Measurements from ENCODE around the gene RCL1. TPM values are rescaled to one million over a fixed set of nuclear protein-coding genes. Genes with fewer than 3 reads are reported as not detected.
A peak's percentile ranks its signal among the peaks of the same experiment; 100 is the strongest.
"Not testable (repeated sequence)": the region's sequence is repeated elsewhere in the genome, so short reads cannot be mapped to it uniquely, and the experiment has no call there.

RCL1 gene
- total RNA-seq, 3 donors from 2014 or later, result 12.0 to 13.3 (median 12.4) TPM

DNA sequence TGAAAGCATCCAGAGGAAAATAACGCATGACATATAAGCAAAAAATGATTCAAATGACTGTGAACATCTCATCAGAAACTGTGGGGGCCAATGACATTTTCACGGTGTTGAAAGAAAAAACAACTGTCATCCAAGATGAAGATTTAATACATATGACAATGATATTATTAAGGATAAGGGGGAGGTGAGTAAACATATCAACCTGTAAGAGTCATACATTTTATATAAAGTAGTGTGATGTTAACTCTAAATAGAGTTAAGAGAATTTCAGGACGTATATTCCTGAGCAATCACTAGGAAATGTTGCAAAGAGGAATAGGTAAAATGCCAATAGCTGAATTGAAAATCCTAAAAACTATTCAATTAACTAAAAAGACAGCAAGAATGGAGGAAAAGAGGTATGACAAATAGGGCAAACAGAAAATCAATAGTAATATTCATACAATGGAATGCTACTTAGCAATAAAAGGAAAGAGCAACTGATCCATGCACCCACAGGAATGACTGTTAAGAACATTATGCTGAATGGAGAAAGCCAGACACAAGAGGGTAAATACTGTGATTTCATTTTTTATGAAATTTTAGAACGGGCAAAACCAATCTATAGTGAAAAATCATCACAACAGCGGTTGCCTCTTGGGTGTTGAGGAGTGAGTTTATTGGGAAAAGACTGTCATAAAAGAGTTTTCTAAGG, 99.9 kb downstream of the RCL1 start:
- intact Hi-C loops (cut with DNase I, micrococcal nuclease), result no loop called here
- H3K4me1 ChIP-seq (ENCODE audit: low read depth), result no peaks in the 10 kb centered on the region
- no peaks in the 10 kb centered on the region for H3K36me3 ChIP-seq (ENCODE audit: low read depth)
- ATAC-seq (no peak), DNase-seq (no peak)
- H3K4me3 ChIP-seq, result no peak overlapping the region
- TF ChIP-seq, protein P1, sequence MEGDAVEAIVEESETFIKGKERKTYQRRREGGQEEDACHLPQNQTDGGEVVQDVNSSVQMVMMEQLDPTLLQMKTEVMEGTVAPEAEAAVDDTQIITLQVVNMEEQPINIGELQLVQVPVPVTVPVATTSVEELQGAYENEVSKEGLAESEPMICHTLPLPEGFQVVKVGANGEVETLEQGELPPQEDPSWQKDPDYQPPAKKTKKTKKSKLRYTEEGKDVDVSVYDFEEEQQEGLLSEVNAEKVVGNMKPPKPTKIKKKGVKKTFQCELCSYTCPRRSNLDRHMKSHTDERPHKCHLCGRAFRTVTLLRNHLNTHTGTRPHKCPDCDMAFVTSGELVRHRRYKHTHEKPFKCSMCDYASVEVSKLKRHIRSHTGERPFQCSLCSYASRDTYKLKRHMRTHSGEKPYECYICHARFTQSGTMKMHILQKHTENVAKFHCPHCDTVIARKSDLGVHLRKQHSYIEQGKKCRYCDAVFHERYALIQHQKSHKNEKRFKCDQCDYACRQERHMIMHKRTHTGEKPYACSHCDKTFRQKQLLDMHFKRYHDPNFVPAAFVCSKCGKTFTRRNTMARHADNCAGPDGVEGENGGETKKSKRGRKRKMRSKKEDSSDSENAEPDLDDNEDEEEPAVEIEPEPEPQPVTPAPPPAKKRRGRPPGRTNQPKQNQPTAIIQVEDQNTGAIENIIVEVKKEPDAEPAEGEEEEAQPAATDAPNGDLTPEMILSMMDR (IDR thresholded peaks at IDR 0.05), result no peak
- H3K9me3 ChIP-seq, result no peaks in the 10 kb centered on the region

DNA sequence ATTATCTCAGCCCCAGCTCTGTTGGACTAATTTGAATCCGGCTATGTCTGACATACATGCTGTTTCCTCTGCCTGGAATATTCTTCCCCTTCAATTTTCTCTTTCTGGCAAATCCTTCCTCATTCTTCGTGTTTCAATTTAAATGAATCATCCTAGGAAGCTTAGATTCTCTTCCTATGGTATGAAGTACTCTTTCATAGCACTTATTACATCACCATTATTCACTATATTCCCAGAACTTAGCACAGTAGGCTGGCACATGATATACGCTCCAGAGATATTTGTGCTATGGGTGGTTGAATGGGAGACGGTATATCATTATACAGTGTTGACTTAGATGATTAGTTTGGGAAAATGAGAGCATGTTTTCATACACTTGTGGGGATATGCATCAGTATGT, 101.3 kb downstream of the RCL1 start:
- no peaks in the 10 kb centered on the region for H3K36me3 ChIP-seq (ENCODE audit: low read depth)
- intact Hi-C loops (cut with DNase I, micrococcal nuclease), result no loop called here
- no peaks in the 10 kb centered on the region for H3K4me1 ChIP-seq (ENCODE audit: low read depth)
- no peak for DNase-seq
- no peaks in the 10 kb centered on the region for H3K9me3 ChIP-seq
- TF ChIP-seq, protein P1 (IDR thresholded peaks at IDR 0.05), result no peak
- no peak for ATAC-seq
- no peak overlapping the region for H3K4me3 ChIP-seq

DNA sequence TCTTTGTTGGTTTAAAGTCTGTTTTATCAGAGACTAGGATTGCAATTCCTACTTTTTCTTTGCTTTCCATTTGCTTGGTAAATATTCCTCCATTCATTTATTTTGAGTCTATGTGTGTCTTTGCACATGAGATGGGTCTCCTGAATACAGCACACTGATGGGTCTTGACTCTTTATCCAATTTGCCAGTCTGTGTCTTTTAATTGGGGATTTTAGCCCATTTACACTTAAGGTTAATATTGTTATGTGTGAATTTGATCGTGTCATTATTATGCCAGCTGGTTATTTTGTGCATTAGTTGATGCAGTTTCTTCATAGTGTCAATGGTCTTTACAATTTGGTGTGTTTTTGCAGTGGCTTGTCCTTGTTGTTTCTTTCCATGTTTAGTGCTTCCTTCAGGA, 107.1 kb downstream of the RCL1 start:
- ATAC-seq; intact Hi-C loops (cut with DNase I, micrococcal nuclease); H3K4me3 ChIP-seq; H3K9me3 ChIP-seq; H3K36me3 ChIP-seq (ENCODE audit: low read depth); H3K4me1 ChIP-seq (ENCODE audit: low read depth); DNase-seq: not testable (repeated sequence)

DNA sequence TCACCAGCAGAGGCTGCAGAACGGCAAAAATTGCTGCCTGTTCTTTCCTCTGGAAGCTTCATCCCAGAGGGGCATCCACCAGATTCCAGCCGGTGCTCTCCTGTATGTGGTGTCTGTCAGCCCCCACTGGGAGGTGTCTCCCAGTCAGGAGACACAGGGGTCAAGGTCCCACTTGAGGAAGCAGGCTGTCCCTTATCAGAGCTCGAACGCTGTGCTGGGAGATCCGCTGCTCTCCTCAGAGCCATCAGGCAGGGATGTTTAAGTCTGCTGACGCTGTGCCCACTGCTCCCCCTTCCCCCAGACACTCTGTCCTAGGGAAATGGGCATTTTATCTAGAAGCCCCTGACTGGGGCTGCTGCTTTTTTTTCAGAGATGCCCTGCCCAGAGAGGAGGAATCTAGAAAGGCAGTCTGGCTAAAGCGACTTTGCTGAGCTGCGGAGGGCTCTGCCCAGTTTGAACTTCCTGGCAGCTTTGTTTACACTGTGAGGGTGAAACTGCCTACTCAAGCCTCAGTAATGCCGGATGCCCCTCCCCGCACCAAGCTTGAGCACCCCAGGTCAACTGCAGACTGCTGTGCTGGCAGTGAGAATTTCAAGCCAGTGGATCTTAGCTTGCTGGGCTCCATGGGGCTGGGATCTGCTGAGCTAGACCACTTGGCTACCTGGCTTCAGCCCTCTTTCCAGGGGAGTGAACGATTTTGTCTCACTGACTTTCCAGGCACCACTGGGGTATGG, 108.8 kb downstream of the RCL1 start:
- H3K36me3 ChIP-seq (ENCODE audit: low read depth); H3K4me3 ChIP-seq; intact Hi-C loops (cut with DNase I, micrococcal nuclease); H3K9me3 ChIP-seq; H3K4me1 ChIP-seq (ENCODE audit: low read depth): not testable (repeated sequence)
- DNase-seq (peak; percentile 66 to 69 (median 67)), ATAC-seq (peak; percentile 81)

DNA sequence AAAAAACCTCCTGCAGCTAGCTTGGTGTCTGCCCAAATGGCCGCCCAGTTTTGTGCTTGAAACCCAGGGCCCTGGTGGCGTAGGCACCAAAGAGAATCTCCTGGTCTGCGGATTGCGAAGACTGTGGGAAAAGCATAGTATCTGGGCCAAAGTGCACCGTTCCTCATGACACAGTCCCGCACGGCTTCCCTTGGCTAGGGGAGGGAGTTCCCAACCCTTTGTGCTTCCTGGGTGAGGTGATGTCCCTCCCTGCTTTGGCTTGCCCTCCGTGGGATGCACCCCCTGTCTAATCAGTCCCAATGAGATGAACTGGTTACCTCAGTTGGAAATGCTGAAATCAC, 109.4 kb downstream of the RCL1 start:
- H3K4me3 ChIP-seq, result no peak overlapping the region
- H3K36me3 ChIP-seq (ENCODE audit: low read depth), result no peaks in the 10 kb centered on the region
- peak; percentile 47 for ATAC-seq
- intact Hi-C loops (cut with DNase I, micrococcal nuclease), result no loop called here
- peaks cover 3% of the 10 kb centered on the region for H3K9me3 ChIP-seq
- DNase-seq, result no peak
- H3K4me1 ChIP-seq (ENCODE audit: low read depth), result no peaks in the 10 kb centered on the region
- TF ChIP-seq, protein P1 (IDR thresholded peaks at IDR 0.05), result no peak

DNA sequence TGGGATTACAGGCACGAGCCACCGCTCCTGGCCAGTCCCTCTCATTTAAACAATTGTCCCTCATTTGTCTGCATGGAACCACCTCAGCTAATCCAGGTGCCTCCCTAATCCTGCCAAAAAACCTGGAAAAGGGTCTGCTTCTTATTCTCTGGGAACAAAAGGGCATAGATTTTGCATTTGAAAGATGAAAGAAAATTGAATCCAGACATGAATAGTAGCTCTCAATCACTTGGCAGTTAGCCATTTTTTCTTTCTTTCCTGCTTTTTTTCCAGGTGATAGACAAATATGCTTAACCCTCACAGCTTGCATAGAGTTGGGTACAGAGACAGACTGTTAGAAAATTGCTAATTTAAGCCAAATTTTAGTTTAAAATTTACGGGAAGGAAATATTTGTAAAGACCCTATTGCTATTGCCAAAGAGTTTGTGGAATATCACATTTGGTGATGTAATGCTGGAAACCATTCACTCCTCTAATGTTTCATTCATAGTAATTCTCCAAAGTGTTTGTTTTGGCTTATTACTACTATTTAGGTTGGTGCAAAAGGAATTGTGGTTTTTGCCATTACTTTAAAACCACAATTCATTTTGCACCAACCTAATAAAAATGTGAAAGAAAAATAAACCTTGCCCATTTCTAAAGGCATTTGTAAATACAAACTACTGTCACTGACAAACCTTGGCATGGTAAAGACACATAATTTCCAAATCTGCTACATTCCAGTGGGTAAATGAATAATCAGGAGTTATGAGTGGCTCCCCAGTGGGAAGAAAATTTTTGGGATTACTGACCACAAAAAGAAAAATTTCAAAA, 111.8 kb downstream of the RCL1 start:
- Histone ChIP-seq H3K36me3 (ENCODE audit: low read depth) (no peaks in the 10 kb centered on the region), H3K4me3 (no peak overlapping the region), H3K4me1 (ENCODE audit: low read depth) (no peaks in the 10 kb centered on the region), H3K9me3 (peaks cover 3% of the 10 kb centered on the region)
- ATAC-seq (no peak), DNase-seq (no peak)
- TF ChIP-seq, protein P1 (IDR thresholded peaks at IDR 0.05), result no peak
- intact Hi-C loops (cut with DNase I, micrococcal nuclease), result no loop called here

Data from mucosa of descending colon (tissue), 3 donors.